C4-2B (cell line): Measurements from ENCODE around the gene SLC25A21.

ENCODE experiments used
- ZFX ChIP-seq: fragments of 450-650 bp; IDR thresholded peaks from 2 replicates; pipeline ENCODE4 v1.6.1; 2017
- TF ChIP-seq, protein P1 (sequence below): fragments of 450-650 bp; conservative IDR thresholded peaks from 2 replicates; pipeline ENCODE4 v1.5.1; 2017; ENCODE audit warnings: mild to moderate bottlenecking

DNA sequence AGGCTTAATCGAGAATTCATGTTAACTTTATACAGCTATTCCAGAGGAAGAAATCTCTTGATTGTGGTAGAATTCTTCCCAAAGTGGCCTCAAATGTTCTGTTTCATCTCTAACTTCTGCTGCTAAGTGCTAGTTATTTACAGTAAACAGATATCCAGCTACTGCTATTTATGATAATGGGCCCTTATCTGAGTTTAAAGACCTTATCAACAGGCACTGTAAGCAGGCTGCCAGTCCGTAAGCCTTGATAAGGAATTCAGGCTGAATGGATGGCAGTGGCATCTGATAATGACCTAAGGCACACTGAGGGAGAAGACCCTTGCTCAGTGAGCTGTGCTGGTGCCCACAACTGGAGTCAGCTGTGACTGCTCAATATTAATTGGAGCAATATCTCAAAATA, 451.7 kb downstream of the SLC25A21 start:
- TF ChIP-seq, protein P1, sequence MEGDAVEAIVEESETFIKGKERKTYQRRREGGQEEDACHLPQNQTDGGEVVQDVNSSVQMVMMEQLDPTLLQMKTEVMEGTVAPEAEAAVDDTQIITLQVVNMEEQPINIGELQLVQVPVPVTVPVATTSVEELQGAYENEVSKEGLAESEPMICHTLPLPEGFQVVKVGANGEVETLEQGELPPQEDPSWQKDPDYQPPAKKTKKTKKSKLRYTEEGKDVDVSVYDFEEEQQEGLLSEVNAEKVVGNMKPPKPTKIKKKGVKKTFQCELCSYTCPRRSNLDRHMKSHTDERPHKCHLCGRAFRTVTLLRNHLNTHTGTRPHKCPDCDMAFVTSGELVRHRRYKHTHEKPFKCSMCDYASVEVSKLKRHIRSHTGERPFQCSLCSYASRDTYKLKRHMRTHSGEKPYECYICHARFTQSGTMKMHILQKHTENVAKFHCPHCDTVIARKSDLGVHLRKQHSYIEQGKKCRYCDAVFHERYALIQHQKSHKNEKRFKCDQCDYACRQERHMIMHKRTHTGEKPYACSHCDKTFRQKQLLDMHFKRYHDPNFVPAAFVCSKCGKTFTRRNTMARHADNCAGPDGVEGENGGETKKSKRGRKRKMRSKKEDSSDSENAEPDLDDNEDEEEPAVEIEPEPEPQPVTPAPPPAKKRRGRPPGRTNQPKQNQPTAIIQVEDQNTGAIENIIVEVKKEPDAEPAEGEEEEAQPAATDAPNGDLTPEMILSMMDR = no peak
- no peak for TF ChIP-seq ZFX
